HUES48 (cell line): Measurements from ENCODE around the gene PRRG4.

Experiments
- H3K27ac ChIP-seq: one replicate; pipeline ENCODE4 v1.7.0; 2013; ENCODE audit warnings: low read depth, low read length, inconsistent platforms
- H3K27me3 ChIP-seq: 2 replicates; pipeline ENCODE4 v1.6.1; 2013; ENCODE audit warnings: mild to moderate bottlenecking, low read length; ENCODE audit not compliant: control insufficient read depth, insufficient read depth
- H3K36me3 ChIP-seq: 2 replicates; pipeline ENCODE4 v1.6.1; 2013; ENCODE audit warnings: low read length; ENCODE audit not compliant: control insufficient read depth, insufficient read depth
- H3K4me1 ChIP-seq: 2 replicates; pipeline ENCODE4 v1.6.1; 2013; ENCODE audit warnings: mild to moderate bottlenecking, low read length; ENCODE audit not compliant: control insufficient read depth, insufficient read depth
- H3K4me3 ChIP-seq: 2 replicates; pipeline ENCODE4 v1.5.1; 2013; ENCODE audit warnings: mild to moderate bottlenecking, low read depth, low read length
- H3K9ac ChIP-seq: 2 replicates; pipeline ENCODE4 v1.6.1; 2013; ENCODE audit warnings: mild to moderate bottlenecking, low read depth, low read length, moderate library complexity
- H3K9me3 ChIP-seq: 2 replicates; pipeline ENCODE4 v1.6.1; 2013; ENCODE audit warnings: low read length; ENCODE audit not compliant: control insufficient read depth, insufficient read depth

The PRRG4 gene

DNA sequence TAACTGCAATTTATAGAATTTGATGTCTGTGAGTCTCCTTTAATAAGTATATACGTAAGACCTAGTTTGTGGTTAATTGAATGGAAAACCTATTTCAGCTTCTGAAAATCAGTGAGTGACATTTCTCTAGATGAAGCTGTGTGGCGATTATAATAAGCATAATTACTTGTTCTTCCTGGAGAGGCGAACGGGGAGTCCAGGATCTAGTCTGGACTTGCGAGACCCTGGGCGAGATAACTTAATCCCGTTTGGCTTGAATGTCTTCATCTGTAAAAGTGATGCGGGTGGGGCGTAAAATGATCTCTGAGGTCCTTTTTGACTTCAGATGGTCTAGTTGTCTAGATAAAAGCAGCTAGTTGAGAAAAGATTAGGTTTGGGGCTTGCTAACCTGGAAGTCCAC lies 1.1 kb downstream of the PRRG4 start:
- Histone ChIP-seq H3K27ac (no peak overlapping the region), H3K9ac (no peak overlapping the region), H3K4me3 (no peak overlapping the region), H3K9me3 (no peaks in the 10 kb centered on the region), H3K36me3 (no peaks in the 10 kb centered on the region), H3K4me1 (peaks cover 16% of the 10 kb centered on the region; the same call in 1 of the 2 replicates), H3K27me3 (peaks cover 28% of the 10 kb centered on the region)

DNA sequence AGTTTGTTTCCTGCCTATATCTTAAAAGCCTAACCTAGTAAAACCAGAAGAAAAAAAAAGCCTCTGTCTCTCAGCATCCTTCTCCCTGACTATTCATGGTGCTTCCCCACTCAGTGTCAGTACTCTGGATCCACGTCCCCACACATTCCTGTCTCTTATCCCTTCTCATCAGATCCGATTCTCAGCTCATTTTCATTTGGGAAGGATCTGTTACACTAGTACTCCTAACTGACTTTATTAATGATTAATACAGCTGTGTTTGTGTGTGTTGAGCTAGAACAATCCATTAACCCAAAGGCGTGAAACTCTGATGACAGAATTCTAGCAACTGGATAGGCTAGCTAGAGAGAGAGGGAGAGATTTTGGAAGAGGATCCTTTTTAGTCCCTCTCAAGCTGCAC lies 1.5 kb downstream of the PRRG4 start:
- Histone ChIP-seq H3K4me1 (peaks cover 16% of the 10 kb centered on the region; the same call in 1 of the 2 replicates), H3K9ac (no peak overlapping the region), H3K4me3 (no peak overlapping the region), H3K36me3 (no peaks in the 10 kb centered on the region), H3K9me3 (no peaks in the 10 kb centered on the region), H3K27ac (no peak overlapping the region), H3K27me3 (peaks cover 28% of the 10 kb centered on the region)

DNA sequence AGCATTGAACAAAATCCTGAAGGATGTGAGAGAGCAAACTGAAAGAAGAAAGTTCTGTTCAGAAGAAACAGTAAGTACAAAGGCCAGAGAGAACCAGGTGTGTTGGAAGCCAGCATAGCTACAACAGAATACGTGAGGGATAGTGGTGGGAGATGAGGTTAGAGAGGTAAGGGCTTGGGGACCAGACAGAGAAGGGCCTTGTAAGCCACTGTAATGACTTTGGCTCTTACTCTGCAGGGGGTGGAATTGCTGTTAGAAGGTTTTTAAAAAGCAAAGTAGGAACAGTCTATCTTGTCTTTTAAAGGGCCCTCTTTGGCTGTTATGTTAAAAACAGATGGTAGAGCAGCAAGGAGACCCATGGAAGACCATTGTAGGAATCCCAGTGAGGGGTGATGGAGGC lies 4.2 kb downstream of the PRRG4 start:
- no peak overlapping the region for H3K27ac ChIP-seq
- no peaks in the 10 kb centered on the region for H3K36me3 ChIP-seq
- H3K4me3 ChIP-seq, result no peak overlapping the region
- no peak overlapping the region for H3K9ac ChIP-seq
- no peaks in the 10 kb centered on the region for H3K9me3 ChIP-seq
- peaks cover 14% of the 10 kb centered on the region; the same call in 1 of the 2 replicates for H3K4me1 ChIP-seq
- H3K27me3 ChIP-seq, result peaks cover 22% of the 10 kb centered on the region

DNA sequence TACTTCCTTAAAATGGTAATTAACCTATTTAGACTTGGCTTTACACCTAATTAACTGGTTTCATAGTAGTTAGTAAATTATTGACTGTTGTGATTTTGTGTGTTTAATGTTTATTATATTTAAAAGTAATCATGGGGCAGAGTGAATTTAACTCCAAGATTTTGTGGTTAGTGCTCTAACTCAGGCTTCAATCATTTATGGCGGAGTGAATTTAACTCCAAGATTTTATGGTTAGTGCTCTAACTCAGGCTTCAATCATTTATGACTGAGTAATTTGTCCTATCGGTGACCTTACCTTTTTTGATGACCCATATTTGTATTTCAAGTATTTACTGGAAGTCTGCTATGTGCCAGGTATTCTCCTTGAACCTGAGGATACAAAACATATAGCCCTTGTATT lies 7.2 kb downstream of the PRRG4 start:
- Histone ChIP-seq H3K27me3 (no peaks in the 10 kb centered on the region), H3K4me3 (no peak overlapping the region), H3K27ac (no peak overlapping the region), H3K4me1 (peaks cover 16% of the 10 kb centered on the region; the same call in 1 of the 2 replicates), H3K9me3 (no peaks in the 10 kb centered on the region), H3K9ac (no peak overlapping the region), H3K36me3 (no peaks in the 10 kb centered on the region)

DNA sequence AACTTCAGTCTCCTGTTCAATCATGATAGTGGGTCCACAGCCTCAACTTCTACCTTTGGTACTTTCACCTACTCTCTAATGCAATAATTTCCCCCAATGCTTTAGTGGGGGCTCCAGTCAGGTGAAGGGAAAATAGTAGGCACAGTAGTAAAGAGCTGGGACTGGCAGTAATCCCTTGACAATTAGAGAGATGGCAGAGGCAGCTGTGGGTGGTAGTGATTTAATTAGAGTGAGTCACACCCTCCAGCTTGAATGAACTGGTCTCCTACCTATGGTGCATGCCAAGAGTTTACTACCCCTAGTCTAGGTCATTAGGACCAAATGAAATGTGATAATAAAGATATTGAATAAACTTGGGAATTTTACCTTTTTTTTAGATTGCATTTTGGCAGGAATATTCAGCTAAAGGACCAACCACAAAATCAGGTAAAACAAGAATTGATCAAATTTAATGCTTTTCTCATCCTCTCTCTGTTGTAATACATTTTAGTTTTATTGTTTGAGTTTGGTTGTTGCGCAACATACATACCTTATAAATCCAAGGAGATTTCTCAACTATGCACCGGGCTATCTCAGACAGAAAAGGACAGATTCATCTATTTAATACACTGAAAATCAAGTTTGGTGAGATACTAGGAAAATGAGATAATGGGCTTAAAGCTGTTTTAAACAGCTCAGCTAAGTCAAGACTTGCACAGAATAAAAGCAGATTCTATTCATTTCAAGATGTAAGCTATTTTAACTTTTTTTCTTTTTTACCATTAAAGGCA lies 9.0 kb downstream of the PRRG4 start:
- peaks cover 16% of the 10 kb centered on the region; the same call in 1 of the 2 replicates for H3K4me1 ChIP-seq
- H3K27me3 ChIP-seq, result no peaks in the 10 kb centered on the region
- H3K4me3 ChIP-seq, result no peak overlapping the region
- no peaks in the 10 kb centered on the region for H3K36me3 ChIP-seq
- H3K9me3 ChIP-seq, result no peaks in the 10 kb centered on the region
- no peak overlapping the region for H3K27ac ChIP-seq
- H3K9ac ChIP-seq, result no peak overlapping the region

DNA sequence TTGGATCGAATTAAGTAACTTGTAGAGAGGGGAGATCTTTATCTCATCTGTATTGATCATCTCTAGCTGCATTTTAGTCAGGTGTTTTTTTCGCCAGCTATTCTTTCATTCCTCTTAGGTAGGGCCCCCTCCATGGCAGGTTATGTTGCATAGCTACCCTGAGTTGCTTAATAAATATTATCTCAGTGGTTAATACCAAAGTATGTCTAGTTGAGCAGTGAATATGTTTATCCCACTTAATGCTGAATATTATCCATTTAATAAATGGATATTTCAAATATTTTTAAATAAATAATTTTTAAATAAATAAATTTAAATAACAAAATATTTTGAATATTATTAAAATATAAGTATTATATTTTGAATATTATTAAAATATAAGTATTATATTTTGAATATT lies 9.6 kb downstream of the PRRG4 start:
- Histone ChIP-seq H3K9me3 (no peaks in the 10 kb centered on the region), H3K9ac (no peak overlapping the region), H3K27ac (no peak overlapping the region), H3K27me3 (no peaks in the 10 kb centered on the region), H3K36me3 (no peaks in the 10 kb centered on the region), H3K4me3 (no peak overlapping the region), H3K4me1 (peaks cover 10% of the 10 kb centered on the region; the same call in 1 of the 2 replicates)

DNA sequence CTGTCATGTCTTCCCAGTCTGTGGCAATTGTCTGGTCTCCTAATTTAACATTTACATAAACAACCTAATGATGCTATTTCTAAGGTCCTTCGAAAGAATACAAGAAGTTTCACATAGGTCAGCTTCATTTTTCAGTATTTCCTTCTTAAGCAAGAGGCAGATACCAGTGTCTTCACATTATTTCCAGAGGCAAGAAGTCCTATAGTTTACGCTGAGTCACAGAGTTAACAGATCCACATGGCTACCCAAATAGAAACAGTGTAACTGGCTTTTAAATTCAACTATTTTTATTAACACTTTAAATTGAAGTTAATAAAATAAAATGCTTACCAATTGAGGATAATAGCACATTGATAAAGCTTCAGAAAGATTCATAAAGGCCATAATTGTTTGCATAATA lies 10.9 kb downstream of the PRRG4 start:
- Histone ChIP-seq H3K27me3 (no peaks in the 10 kb centered on the region), H3K4me1 (peaks cover 7% of the 10 kb centered on the region; the same call in 1 of the 2 replicates), H3K4me3 (no peak overlapping the region), H3K9ac (no peak overlapping the region), H3K9me3 (no peaks in the 10 kb centered on the region), H3K36me3 (no peaks in the 10 kb centered on the region), H3K27ac (no peak overlapping the region)

DNA sequence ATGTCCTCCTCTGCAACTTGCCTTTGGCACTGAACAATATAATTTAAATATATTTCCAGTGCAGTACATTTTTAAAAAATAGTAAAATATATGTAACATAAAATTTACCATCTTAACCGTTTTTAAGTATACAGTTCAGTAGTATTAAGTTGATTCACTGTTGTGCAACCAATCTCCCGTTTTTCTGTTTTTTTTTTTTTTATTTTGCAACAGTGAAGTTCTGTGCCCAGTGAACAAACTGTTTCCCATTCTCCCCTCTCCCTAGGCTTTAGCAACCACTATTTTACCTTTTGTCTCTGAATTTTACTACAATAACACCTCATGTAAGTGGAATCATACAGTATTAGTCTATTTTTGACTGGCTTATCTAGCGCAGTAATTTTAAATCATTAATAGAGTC lies 13.8 kb downstream of the PRRG4 start:
- no peak overlapping the region for H3K4me3 ChIP-seq

DNA sequence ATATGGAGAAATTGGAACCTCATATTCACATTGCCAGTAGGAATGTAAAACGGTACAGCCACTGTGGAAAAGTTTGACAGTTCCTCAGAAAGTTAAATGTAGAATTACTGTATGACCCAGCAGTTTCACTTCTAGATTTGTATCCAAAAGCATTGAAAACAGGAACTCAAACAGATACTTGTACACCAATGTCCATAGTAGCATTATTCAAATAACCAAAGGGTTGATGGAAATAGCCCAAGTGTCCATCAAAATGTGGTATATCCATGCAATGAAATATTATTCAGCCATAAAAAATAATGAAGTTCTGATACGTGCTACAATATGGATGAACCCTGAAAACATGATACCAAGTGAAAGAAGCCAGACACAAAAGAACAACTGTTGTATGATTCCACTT lies 17.8 kb downstream of the PRRG4 start:
- Histone ChIP-seq H3K27me3 (no peaks in the 10 kb centered on the region), H3K9ac (no peak overlapping the region), H3K36me3 (no peaks in the 10 kb centered on the region), H3K27ac (no peak overlapping the region), H3K4me1 (no peaks in the 10 kb centered on the region), H3K4me3 (no peak overlapping the region), H3K9me3 (no peaks in the 10 kb centered on the region)

More for the DNA sequence above, 13.8 kb downstream of the PRRG4 start:
- H3K9me3 ChIP-seq, result no peaks in the 10 kb centered on the region
- H3K36me3 ChIP-seq, result no peaks in the 10 kb centered on the region
- H3K27me3 ChIP-seq, result no peaks in the 10 kb centered on the region
- H3K4me1 ChIP-seq, result peaks cover 7% of the 10 kb centered on the region; the same call in 1 of the 2 replicates
- no peak overlapping the region for H3K27ac ChIP-seq
- H3K9ac ChIP-seq, result no peak overlapping the region

DNA sequence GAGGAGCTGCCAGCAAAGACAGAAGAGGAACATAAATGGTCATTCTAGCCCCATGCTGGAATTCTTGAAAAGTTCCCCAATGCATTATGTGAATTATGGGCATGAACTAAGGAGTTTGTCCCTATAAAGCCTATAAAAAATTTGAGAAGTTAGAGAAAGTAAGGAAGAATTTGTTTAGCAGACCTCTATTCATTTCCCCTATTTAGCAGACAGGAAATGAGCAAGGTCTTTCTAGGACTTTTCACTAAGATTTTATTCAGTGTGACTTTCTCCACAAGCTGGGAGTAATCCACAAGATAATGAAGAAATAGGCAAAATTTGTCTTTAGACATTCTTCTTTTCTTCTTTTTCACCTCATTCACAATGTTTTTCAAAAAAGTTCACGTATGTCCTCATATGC lies 20.0 kb downstream of the PRRG4 start:
- no peaks in the 10 kb centered on the region for H3K27me3 ChIP-seq
- no peak overlapping the region for H3K9ac ChIP-seq
- no peak overlapping the region for H3K27ac ChIP-seq
- H3K36me3 ChIP-seq, result no peaks in the 10 kb centered on the region
- no peaks in the 10 kb centered on the region for H3K9me3 ChIP-seq
- H3K4me3 ChIP-seq, result no peak overlapping the region
- H3K4me1 ChIP-seq, result no peaks in the 10 kb centered on the region

DNA sequence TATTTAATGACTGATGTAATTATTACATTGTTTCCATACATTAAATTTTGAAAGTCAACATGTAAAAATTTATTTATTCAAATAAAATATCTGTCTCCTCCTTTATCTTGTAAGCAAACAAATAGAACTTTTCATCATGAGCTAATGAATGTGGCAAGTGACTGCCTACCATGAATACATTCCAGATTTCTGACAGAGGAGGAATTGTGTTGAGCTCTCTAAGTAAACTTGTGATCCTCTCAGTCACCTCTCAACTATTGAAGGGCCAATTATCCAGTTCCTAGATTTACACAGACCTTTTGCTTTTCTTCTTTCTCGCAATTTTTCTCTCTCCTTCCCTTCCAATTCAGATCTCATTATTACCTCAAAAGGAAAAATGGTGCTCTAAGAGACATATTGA lies 21.5 kb downstream of the PRRG4 start:
- no peaks in the 10 kb centered on the region for H3K27me3 ChIP-seq
- H3K4me3 ChIP-seq, result no peak overlapping the region
- no peaks in the 10 kb centered on the region for H3K36me3 ChIP-seq
- H3K27ac ChIP-seq, result no peak overlapping the region
- H3K4me1 ChIP-seq, result no peaks in the 10 kb centered on the region
- H3K9me3 ChIP-seq, result no peaks in the 10 kb centered on the region
- H3K9ac ChIP-seq, result no peak overlapping the region
